ENCODE measurements around the gene CYFIP1. TPM values are rescaled to one million over a fixed set of nuclear protein-coding genes. Genes with fewer than 3 reads are reported as not detected.

The CYFIP1 gene
- total and polyA plus RNA-seq, 9 of the 15 experiments (the other 6 are each of a cell fraction or from before 2014, with no cell fraction given) = 3.8 to 59.8 (median 28.3) TPM

DNA sequence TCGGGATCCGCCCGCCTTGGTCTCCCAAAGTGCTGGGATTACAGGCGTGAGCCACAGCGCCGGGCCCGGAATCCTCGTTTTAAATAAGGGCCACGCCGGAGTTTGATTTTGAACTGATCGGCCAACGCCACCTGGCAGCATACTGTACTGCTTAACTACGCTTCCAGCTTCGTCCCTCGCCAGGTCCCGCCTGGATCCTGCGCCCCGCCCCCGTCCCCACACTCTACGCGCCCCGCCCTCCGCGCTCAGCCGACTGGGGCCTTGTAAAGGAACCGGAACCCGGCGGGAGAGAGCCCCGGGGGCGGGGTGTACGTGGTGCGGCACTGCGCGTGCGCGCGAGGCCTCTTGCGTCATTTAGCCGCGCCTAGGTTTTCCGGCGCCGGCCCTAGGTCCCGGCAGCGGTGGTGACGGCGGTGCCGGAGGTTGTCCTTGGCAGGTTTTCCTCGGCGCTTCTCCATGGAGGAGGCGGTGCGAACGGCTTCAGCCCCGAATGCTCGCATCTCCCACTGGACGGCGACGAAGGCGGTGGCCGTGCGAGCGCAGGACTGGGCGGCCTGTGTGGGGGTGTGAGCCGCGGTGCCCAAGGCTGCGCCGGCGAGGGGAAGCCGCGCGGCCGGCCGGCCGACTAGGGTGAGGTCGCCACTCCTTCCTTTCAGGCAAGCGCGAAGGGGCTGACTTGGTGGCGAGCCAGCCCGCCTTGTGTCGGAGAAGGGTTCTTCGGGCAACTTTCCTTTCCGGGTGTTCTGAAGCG, 141.7 kb downstream of the CYFIP1 start, which contains the start of gene NIPA2 (continued):
- TF ChIP-seq ZBTB11 (CRISPR knock-in tag; IDR thresholded peaks at IDR 0.05) = peak in 1 of 3 experiments; percentile 73; a peak in 1 of 6 replicates
- 0 out of 2 replicates have a peak, but pooled peaks have one; percentile 29 for TF ChIP-seq DIDO1 (tag; IDR thresholded peaks at IDR 0.05; ENCODE audit: low read depth)
- TF ChIP-seq RB1 (IDR thresholded peaks at IDR 0.05; ENCODE audit: low read depth) = peak; percentile 76
- peak in 1 of 3 experiments; percentile 18; a peak in 1 of 6 replicates for TF ChIP-seq CTCF (IDR thresholded peaks at IDR 0.05 in 2 of 3, conservative IDR thresholded peaks at IDR 0.05 in 1 of 3; ENCODE audit: insufficient read depth in 2 of 3, low read depth in 1 of 3, low read length in 3 of 3)
- TF ChIP-seq SAP30 (IDR thresholded peaks at IDR 0.05; ENCODE audit: borderline replicate concordance, insufficient read depth, low read depth, low read length, poor library complexity, severe bottlenecking) = peak; percentile 78
- TF ChIP-seq SIN3B (IDR thresholded peaks at IDR 0.05; ENCODE audit: low read depth) = peak; percentile 90
- TF ChIP-seq, protein P1, sequence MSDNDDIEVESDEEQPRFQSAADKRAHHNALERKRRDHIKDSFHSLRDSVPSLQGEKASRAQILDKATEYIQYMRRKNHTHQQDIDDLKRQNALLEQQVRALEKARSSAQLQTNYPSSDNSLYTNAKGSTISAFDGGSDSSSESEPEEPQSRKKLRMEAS (CRISPR knock-in tag; IDR thresholded peaks at IDR 0.05) = peak; percentile 59
- TF ChIP-seq PHF20 (IDR thresholded peaks at IDR 0.05; ENCODE audit: partially characterized antibody) = peak; percentile 85
- 0 out of 2 replicates have a peak, but pooled peaks have one; percentile 36 for TF ChIP-seq JUN (IDR thresholded peaks at IDR 0.05; ENCODE audit: borderline replicate concordance, low read depth, low read length)
- no peak for TF ChIP-seq JUN (CRISPR knock-in tag; IDR thresholded peaks at IDR 0.05; ENCODE audit: borderline replicate concordance)
- TF ChIP-seq PTRF (tag; IDR thresholded peaks at IDR 0.05) = no peak
- peak; percentile 90 for TF ChIP-seq CEBPG (CRISPR knock-in tag; IDR thresholded peaks at IDR 0.05)
- TF ChIP-seq CEBPG (tag; conservative IDR thresholded peaks at IDR 0.05 in 1 of 2, IDR thresholded peaks at IDR 0.05 in 1 of 2) = peak; percentile 92
- TF ChIP-seq CREM (IDR thresholded peaks at IDR 0.05; ENCODE audit: low read depth) = peak; percentile 98
- peak; percentile 73 for TF ChIP-seq ATF1 (CRISPR knock-in tag; IDR thresholded peaks at IDR 0.05)
- TF ChIP-seq ATF1 (tag; IDR thresholded peaks at IDR 0.05) = peak; percentile 97
- peak; percentile 58 to 88; a peak in 3 of 4 replicates for TF ChIP-seq UBTF (IDR thresholded peaks at IDR 0.05; ENCODE audit: borderline replicate concordance in 1 of 2, low read depth in 2 of 2, low read length in 2 of 2)

All from K562 (cell line).